GM12801 (cell line): Measurements from ENCODE around the gene MLH3.

ENCODE experiments used
- CTCF ChIP-seq: IDR thresholded peaks from one replicate; pipeline ENCODE4 v1.5.1; 2011; ENCODE audit warnings: control low read depth; ENCODE audit not compliant: insufficient read length; ENCODE audit errors: extremely low read depth

The MLH3 gene

GRCh38 chr14:75011356-75011994 is 39.8 kb downstream of the MLH3 start:
- TF ChIP-seq CTCF = no peak

GRCh38 chr14:75010472-75011093 is 40.7 kb downstream of the MLH3 start:
- no peak for TF ChIP-seq CTCF

- no peak for TF ChIP-seq CTCF
Measured at GRCh38 chr14:75009176-75009575, 42.1 kb downstream of the MLH3 start.

- no peak for TF ChIP-seq CTCF
Measured at GRCh38 chr14:75005357-75005756, 45.9 kb downstream of the MLH3 start.

GRCh38 chr14:75003250-75004027 is 47.8 kb downstream of the MLH3 start:
- TF ChIP-seq CTCF = no peak

- TF ChIP-seq CTCF = no peak
Measured at GRCh38 chr14:75002392-75003249, 48.6 kb downstream of the MLH3 start, which contains the start of gene EIF2B2. EIF2B2 (plus strand) TSS chr14:75002921; CDS start chr14:75002991, 70 bp downstream.

GRCh38 chr14:75001899-75002298 is 49.4 kb downstream of the MLH3 start:
- TF ChIP-seq CTCF = no peak
